ENCODE measurements around the gene CDK9. TPM values are rescaled to one million over a fixed set of nuclear protein-coding genes. Genes with fewer than 3 reads are reported as not detected.
"Not testable (repeated sequence)": the region's sequence is repeated elsewhere in the genome, so short reads cannot be mapped to it uniquely, and the experiment has no call there.

The CDK9 gene
- total and polyA plus RNA-seq, 11 donors: 26.2 to 60.3 (median 40.2) TPM

DNA sequence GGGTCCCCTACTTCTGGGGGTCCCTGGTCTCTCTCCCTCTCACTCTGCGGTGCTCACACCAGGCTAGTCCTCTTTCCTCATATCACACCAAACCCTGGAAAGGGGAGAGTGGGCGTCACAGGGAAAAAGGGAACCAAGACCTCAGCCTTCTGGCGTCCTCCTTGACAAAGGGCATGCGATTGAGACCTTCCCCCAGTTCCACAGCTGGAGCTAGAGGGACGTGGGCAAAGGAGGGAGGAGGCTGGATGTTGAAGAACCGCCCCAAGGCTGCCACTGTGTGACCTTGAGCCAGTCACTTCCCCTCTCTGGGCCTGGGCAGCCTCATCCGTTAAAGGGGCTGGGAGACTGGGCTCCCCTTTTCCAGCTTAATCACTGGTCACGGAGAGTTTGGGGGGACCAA is 32.2 kb upstream of the CDK9 start:
- Histone ChIP-seq H3K4me3 (no peak overlapping the region), H3K36me3 (peaks cover 0 to 56% (median 33%) of the 10 kb centered on the region in 9 donors), H3K4me1 (peaks cover 6 to 50% (median 13%) of the 10 kb centered on the region in 12 donors), H3K27ac (peak overlapping the region in 7 of 12 donors; percentile 51 to 81 (median 75)), H3K27me3 (peaks cover 0 to 35% (median 14%) of the 10 kb centered on the region in 9 donors), H3K9me3 (no peaks in the 10 kb centered on the region)
- DNase-seq (no peak), ATAC-seq (no peak)
- TF ChIP-seq, protein P1, sequence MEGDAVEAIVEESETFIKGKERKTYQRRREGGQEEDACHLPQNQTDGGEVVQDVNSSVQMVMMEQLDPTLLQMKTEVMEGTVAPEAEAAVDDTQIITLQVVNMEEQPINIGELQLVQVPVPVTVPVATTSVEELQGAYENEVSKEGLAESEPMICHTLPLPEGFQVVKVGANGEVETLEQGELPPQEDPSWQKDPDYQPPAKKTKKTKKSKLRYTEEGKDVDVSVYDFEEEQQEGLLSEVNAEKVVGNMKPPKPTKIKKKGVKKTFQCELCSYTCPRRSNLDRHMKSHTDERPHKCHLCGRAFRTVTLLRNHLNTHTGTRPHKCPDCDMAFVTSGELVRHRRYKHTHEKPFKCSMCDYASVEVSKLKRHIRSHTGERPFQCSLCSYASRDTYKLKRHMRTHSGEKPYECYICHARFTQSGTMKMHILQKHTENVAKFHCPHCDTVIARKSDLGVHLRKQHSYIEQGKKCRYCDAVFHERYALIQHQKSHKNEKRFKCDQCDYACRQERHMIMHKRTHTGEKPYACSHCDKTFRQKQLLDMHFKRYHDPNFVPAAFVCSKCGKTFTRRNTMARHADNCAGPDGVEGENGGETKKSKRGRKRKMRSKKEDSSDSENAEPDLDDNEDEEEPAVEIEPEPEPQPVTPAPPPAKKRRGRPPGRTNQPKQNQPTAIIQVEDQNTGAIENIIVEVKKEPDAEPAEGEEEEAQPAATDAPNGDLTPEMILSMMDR (IDR thresholded peaks at IDR 0.05): no peak
- intact Hi-C loops (cut with DNase I): no loop called here
- WGBS, 4 donors: 64 to 66% (median 66%) methylated on average over 7 to 8 of the region's 8 CpGs

DNA sequence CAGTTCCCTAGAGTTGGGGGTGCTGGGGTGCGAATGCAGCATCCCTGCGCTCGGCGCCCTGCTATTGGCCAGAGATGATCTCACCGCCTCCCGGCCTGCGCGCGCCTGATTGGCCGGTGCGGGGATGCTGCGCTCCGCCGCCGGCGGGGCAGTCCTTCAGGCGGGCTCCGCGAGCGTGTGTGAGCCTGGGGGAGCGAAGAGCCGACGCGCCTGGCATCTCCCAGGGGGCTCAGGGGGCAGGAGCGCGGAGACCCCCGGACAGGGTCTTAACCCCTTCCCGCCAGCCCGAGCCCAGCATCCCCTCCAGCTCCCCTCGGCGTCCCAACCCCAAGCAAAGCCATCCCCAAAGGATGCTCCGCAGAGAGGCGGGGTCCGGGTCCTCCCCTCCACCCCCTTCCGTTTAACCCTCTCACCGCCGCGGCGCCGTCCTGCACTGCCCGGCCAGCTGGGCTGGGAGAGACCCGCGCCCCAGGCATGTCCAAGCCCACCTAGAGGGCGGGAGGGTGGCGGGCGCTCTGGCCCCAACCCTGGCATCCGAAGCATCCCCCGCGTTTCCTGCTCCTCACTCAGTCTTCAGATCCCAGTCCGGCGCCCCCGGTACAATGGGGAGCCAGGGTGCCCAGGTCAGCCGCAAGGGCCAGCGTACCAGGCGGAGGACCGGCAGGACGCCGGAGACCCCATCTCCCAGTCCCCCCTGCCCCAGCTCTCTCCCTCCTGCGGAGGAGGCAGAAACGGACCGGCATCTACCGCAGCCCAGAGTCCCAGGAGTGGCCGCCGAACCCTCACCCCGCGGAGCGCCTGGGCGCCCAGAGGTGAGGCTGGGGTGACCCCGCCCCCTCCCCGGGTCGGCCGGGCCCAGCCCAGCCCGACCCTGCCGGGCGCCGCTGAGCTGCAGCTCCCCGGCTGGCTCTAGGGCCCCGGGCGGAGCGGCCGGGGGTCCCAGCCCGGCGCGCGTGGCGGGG is 31.5 kb upstream of the CDK9 start:
- DNase-seq: no peak
- intact Hi-C loops (cut with DNase I): no loop called here
- TF ChIP-seq POLR2A (IDR thresholded peaks at IDR 0.05): no peak
- no peaks in the 10 kb centered on the region for H3K9me3 ChIP-seq
- H3K4me3 ChIP-seq: peak overlapping the region; percentile 20 to 48 (median 36)
- WGBS, 4 donors: 24 to 29% (median 25%) methylated on average over 41 to 86 of the region's 86 CpGs
- H3K27ac ChIP-seq: peak overlapping the region in 10 of 12 donors; percentile 5 to 81 (median 68)
- H3K4me1 ChIP-seq: peaks cover 6 to 57% (median 14%) of the 10 kb centered on the region in 12 donors
- peak in 3 of 4 donors; percentile 20 to 60 (median 21) for ATAC-seq
- H3K27me3 ChIP-seq: peaks cover 0 to 35% (median 17%) of the 10 kb centered on the region in 9 donors
- peaks cover 0 to 56% (median 26%) of the 10 kb centered on the region in 9 donors for H3K36me3 ChIP-seq

DNA sequence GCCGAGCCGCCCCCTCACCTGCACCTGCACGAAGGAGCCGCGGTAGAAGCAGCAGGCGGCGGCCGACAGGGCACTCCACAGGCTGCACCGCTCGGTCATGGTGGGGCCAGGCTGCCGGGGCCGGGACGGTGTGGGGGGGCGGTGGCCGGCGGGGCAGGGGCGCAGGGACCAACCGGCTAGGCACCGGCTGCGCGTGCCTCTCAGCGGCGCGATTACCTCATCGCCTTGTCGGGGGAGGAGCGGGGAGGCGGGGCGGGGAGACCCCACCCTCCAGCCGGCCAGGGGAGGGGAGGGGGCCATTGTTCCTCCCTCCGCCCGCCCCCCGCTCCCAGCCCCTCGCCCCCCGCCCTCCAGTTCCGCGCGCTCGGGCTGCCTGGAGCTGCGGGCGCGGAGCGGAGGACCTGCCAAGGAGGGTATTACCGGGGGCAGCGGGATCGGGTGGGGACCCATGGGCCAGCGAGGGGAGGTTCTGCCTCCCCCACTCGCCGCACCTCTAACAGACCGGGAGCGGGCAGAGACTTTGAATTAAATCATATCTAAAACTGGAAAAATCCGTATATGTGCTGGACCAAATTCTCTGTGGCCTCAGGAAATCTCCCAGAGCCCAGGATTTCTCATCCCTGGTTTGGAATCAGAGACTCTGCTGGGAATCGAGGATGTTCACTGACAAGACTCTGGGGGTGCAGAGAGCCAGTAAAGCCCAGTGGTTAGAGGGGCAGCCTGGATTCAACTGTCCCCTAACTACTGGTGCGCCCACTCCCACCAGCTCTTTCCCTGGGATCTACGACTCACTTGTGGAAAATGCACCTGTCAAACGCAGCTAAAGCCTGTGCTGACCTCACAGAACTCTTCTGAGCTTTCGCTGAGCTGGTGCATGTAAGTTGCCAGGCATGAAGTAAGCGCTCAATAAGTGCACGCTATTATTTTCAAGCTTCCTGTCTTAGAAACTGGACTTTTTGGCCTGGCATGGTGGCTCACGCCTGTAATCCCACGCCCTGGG is 30.5 kb upstream of the CDK9 start:
- Histone ChIP-seq H3K27me3 (peaks cover 0 to 35% (median 17%) of the 10 kb centered on the region in 9 donors), H3K4me1 (peaks cover 6 to 60% (median 16%) of the 10 kb centered on the region in 12 donors), H3K4me3 (peak overlapping the region; percentile 20 to 48 (median 36)), H3K36me3 (peaks cover 0 to 54% (median 24%) of the 10 kb centered on the region in 9 donors), H3K9me3 (no peaks in the 10 kb centered on the region), H3K27ac (peak overlapping the region in 11 of 12 donors; percentile 37 to 81 (median 61))
- WGBS, 4 donors: 19 to 35% (median 27%) methylated on average over 20 to 61 of the region's 61 CpGs
- no peak for TF ChIP-seq POLR2A (IDR thresholded peaks at IDR 0.05)
- TF ChIP-seq, protein P1 (IDR thresholded peaks at IDR 0.05): no peak
- intact Hi-C loops (cut with DNase I): no loop called here
- DNase-seq (peak in 1 of 5 donors; percentile 59), ATAC-seq (peak; percentile 33 to 66 (median 38))

DNA sequence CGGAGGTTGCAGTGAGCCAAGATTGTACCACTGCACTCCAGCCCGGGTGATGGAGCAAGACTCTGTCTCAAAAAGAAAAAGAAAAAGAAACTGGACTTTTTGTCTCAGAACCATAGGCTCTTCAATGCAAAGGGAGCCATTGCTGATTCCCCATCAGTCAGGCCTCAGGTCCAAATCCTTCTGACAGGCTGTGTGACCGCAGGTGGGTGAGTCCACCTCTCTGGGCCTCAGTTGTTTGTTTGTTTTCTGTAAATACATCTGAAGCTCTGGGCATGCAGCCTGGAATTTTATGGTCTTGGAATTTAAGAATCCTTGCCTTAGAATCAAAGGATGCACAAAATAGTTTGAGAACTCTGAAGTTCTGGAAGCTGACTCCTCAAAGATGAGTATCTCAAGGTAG is 29.6 kb upstream of the CDK9 start:
- ATAC-seq: no peak

DNA sequence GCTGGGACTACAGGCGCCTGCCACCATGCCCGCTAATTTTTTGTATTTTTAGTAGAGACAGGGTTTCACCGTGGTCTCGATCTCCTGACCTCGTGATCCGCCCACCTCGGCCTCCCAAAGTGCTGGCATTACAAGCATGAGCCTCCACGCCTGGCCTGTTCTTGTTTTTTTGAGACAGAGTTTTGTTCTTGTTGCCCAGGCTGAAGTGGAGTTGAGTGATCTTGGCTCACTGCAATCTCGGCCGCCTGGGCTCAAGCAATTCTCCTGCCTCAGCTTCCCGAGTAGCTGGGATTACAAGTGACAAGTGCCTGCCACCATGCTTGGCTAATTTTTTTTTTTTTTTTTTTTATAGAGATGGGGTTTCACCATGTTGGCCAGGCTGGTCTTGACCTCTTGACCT is 29.1 kb upstream of the CDK9 start:
- ATAC-seq; DNase-seq; intact Hi-C loops (cut with DNase I); H3K9me3 ChIP-seq: not testable (repeated sequence)
- Histone ChIP-seq H3K27me3 (peaks cover 0 to 35% (median 17%) of the 10 kb centered on the region in 9 donors), H3K36me3 (peaks cover 0 to 50% (median 11%) of the 10 kb centered on the region in 9 donors), H3K27ac (peak overlapping the region in 6 of 12 donors; percentile 29 to 80 (median 66)), H3K4me1 (peaks cover 6 to 74% (median 20%) of the 10 kb centered on the region in 12 donors), H3K4me3 (peak overlapping the region in 1 of 12 donors; percentile 5)
- 67 to 74% (median 72%) methylated on average over 11 of the region's 11 CpGs for WGBS, 4 donors

More for the DNA sequence above, 29.6 kb upstream of the CDK9 start:
- Histone ChIP-seq H3K27me3 (peaks cover 0 to 35% (median 17%) of the 10 kb centered on the region in 9 donors), H3K36me3 (peaks cover 0 to 54% (median 15%) of the 10 kb centered on the region in 9 donors), H3K4me1 (peaks cover 6 to 69% (median 17%) of the 10 kb centered on the region in 12 donors), H3K9me3 (no peaks in the 10 kb centered on the region), H3K27ac (peak overlapping the region in 11 of 12 donors; percentile 37 to 80 (median 61)), H3K4me3 (peak overlapping the region in 7 of 12 donors; percentile 31 to 48 (median 44))
- TF ChIP-seq POLR2A (IDR thresholded peaks at IDR 0.05): no peak
- TF ChIP-seq, protein P1 (IDR thresholded peaks at IDR 0.05): no peak
- no peak for DNase-seq
- intact Hi-C loops (cut with DNase I): no loop called here
- 76 to 88% (median 80%) methylated on average over 3 of the region's 3 CpGs for WGBS, 4 donors

Measured in heart left ventricle (tissue), 16 donors.